Measurements from ENCODE around the gene ALDH1L1.

The ALDH1L1 gene

GRCh38 chr3:126054870-126055269 is 125.5 kb downstream of the ALDH1L1 start:
- DNase-seq (ENCODE audit: low read depth): no peak

DNA sequence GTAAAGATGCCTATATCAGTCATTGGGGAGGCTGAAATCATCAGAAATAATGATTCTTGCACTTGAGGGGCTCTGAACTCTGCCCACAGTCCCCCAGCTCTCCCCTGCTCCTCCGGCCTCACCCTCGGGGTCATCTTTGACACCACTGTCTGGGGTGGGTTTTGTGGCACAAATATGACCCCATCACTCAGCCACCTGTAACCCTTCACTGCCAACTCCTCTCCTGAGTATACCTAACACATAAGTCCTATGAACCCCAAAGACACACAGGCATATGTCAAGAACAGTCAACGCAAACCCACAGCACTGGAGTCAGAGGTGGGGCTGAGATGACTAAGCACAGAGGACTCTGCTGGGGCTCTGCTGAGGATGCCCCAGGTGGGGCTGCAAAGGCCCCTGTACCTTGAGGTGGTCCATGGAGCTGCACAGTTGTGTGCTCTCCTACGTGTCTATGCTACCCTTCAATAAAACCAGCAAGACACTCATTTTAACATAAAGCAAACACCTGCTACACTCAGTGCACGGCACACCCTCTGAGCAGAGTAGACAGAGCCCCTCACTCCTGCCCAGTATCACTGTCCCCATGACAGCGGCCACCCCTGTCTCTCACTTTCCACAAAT is 126.3 kb downstream of the ALDH1L1 start:
- DNase-seq (ENCODE audit: low read depth): no peak

Measured in stimulated activated CD8-positive, alpha-beta memory T cell treated with anti-CD3 and anti-CD28 coated beads, Interleukin-15, amount 100 ng/mL, for 1 hour (primary cell).